AG04450 (cell line): ENCODE data around the gene AGPAT2. TPM values are rescaled to one million over a fixed set of nuclear protein-coding genes. Genes with fewer than 3 reads are reported as not detected.

ENCODE experiments used
- CTCF ChIA-PET: fragments of 300-600, 350-600 bp; formaldehyde crosslinking; extraction: SDS; loops from one replicate; lab custom pipeline; 2022; ENCODE audit warnings: antibody characterized with exemption, inconsistent platforms; lab: Charles Lee
- POLR2A ChIA-PET: fragments of 350-600 bp; formaldehyde crosslinking; extraction: SDS; loops from one replicate; lab custom pipeline; 2021; ENCODE audit warnings: antibody characterized with exemption, inconsistent platforms; lab: Yijun Ruan, JAX
- DNase-seq: peaks from one replicate; pipeline ENCODE4 v3.0.0-alpha.2; 2011; ENCODE audit warnings: low read depth, low spot score
- H3K27ac ChIP-seq: one replicate; pipeline ENCODE4 v1.5.1; 2012; ENCODE audit warnings: low read depth, low read length, control low read depth
- H3K27me3 ChIP-seq: one replicate; pipeline ENCODE4 v1.6.0; 2012; ENCODE audit warnings: low read length; ENCODE audit not compliant: control insufficient read depth, insufficient read depth
- H3K4me3 ChIP-seq: 2 replicates; pipeline ENCODE4 v1.5.1; 2011; ENCODE audit warnings: mild to moderate bottlenecking, low read depth, low read length, control low read depth
- H3K9me3 ChIP-seq: 2 replicates; pipeline ENCODE4 v1.5.1; 2012; ENCODE audit warnings: low read length; ENCODE audit not compliant: control insufficient read depth, insufficient read depth
- CTCF ChIP-seq: IDR thresholded peaks from 2 replicates; pipeline ENCODE4 v1.5.1; 2011; ENCODE audit warnings: low read depth, low read length, control low read depth, inconsistent platforms
- polyA plus RNA-seq: library from polyadenylated mRNA; depleted of rRNA; stranded (reverse); fragments of >200 nt; gene quantifications from 2 replicates; pipeline ENCODE4 v1.2.3, GENCODE V29; 2011

AGPAT2 gene
- polyA plus RNA-seq, 1 experiment, result 24.4 TPM

DNA sequence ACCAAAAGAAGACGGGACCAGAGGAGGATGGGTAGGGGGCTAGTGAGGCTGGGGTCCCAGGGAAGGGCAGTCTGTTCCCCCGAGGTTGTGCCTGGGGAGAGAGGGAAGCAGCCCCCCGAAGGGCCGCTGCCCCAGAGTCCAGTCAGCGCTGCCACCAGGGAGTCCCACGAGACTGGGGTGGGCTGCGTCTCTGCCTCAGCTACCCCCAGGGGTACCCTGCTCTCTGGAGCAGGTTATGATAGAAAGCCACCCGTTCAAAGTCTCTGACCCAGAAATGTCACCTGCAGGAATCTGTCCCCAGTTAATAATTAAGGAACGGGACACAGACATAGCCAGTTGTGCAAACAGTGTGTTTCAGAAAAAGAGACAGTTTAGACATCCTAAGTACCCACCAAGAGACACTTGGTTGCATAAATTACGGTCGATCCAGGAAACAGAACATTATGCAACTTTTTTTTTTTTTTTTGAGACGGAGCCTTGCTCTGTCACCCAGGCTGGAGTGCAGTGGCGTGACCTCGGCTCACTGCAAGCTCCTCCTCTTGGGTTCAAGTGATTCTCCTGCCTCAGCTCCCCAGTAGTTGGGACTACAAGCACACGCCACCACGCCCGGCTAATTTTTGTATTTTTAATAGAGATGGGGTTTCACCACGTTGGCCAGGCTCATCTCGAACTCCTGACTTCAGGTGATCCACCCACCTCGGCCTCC is 10.7 kb upstream of the AGPAT2 start:
- ChIA-PET CTCF (interaction anchor here (0.7 to 1.5 kb wide), 2 partner anchors 26 to 44 kb away, joined by 3 to 5 read pairs; no protein-coding TSS in a partner anchor), POLR2A (interaction anchor here (0.9 kb wide), 1 partner anchor 29 kb away, joined by 3 read pairs; no protein-coding TSS in a partner anchor)
- DNase-seq, result no peak
- H3K27me3 ChIP-seq, result peaks cover 25% of the 10 kb centered on the region
- no peaks in the 10 kb centered on the region; the same call in 1 of the 2 replicates for H3K9me3 ChIP-seq
- no peak overlapping the region for H3K4me3 ChIP-seq
- TF ChIP-seq CTCF, result no peak
- no peak overlapping the region for H3K27ac ChIP-seq

DNA sequence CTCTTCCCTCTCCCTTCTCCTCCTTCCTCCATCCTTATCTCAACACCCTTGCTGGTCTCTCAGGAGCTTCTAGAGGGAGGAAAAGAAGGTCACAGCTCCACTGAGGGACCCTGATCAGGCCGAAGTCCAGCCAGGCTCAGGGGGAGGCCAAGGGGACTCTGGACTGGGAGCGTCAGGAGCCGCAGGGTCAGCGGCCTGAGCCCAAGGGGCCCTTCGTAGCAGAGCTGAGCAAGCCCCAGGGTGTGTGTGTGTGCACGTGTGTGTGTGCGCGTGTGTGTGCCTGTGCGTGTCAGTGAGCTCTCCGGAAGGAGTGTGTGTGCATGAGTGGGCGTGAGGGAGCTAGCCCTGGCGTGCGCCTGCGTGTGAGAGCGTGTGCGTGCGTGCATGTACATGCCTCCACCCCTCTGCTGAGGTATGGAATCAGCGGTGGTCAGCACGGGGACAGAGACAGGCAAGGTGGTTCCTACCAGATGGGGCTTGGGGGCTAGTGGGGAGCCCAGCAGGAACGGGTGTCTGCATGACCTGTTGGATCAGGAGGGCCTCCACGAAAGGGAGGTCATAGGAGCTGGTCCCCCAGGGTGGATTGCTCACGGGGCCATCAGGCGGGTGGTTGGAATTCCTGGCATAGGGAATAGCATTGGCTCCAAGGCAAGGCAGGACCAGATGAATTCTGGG is 10.0 kb upstream of the AGPAT2 start:
- Histone ChIP-seq H3K27ac (no peak overlapping the region), H3K9me3 (no peaks in the 10 kb centered on the region; the same call in 1 of the 2 replicates), H3K27me3 (peaks cover 25% of the 10 kb centered on the region), H3K4me3 (no peak overlapping the region)
- no peak for DNase-seq
- no peak for TF ChIP-seq CTCF
- ChIA-PET CTCF (interaction anchor here (0.7 to 1.5 kb wide), 2 partner anchors 26 to 44 kb away, joined by 3 to 5 read pairs; no protein-coding TSS in a partner anchor), POLR2A (interaction anchor here (0.9 kb wide), 1 partner anchor 30 kb away, joined by 3 read pairs; no protein-coding TSS in a partner anchor)

GRCh38 chr9:136696502-136696901 is 9.2 kb upstream of the AGPAT2 start:
- POLR2A ChIA-PET, result no interaction called here
- peaks cover 21% of the 10 kb centered on the region for H3K27me3 ChIP-seq
- no peak for DNase-seq
- H3K27ac ChIP-seq, result no peak overlapping the region
- CTCF ChIA-PET, result interaction anchor here (1.5 kb wide), 1 partner anchor 25 kb away, joined by 5 read pairs; no protein-coding TSS in a partner anchor
- no peak for TF ChIP-seq CTCF
- H3K9me3 ChIP-seq, result no peaks in the 10 kb centered on the region; the same call in 1 of the 2 replicates
- H3K4me3 ChIP-seq, result no peak overlapping the region

DNA sequence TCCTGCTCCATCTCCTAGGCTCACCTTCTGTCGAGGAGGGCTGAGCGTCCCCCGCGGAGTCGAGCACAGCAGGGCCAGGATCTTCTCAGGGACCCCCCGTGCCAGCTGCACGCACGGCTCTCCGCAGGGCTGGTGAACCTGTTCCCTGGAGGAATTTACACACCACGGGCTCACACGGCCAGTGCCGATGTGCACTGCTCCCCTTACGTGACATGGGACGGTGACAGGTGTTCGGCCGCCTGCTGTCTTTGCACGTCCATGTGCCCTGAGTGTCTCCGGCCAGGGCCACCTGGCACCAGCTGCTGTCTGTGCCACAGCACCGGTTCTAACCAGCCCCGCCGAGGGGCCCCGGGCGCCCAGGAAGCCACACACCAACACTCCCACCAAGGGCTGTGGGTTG is 8.7 kb upstream of the AGPAT2 start:
- no peak for TF ChIP-seq CTCF
- CTCF ChIA-PET, result no interaction called here
- no peak for DNase-seq
- H3K27me3 ChIP-seq, result peaks cover 15% of the 10 kb centered on the region
- H3K27ac ChIP-seq, result no peak overlapping the region
- no peaks in the 10 kb centered on the region; the same call in 1 of the 2 replicates for H3K9me3 ChIP-seq
- no peak overlapping the region for H3K4me3 ChIP-seq
- POLR2A ChIA-PET, result no interaction called here
